Mucosa of descending colon (tissue), 3 donors: ENCODE results near the gene GIGYF2. TPM values are rescaled to one million over a fixed set of nuclear protein-coding genes. Genes with fewer than 3 reads are reported as not detected.
"Not testable (repeated sequence)": the region's sequence is repeated elsewhere in the genome, so short reads cannot be mapped to it uniquely, and the experiment has no call there.

Experiments used
- ATAC-seq: fragments of 200-7000 bp; cut with Tn5 transposase; one replicate; pipeline ENCODE4 v1.9.1; 2020; ENCODE audit warnings: mild to moderate bottlenecking, moderate library complexity
- DNase-seq, 3 donors: peaks; one replicate each; pipeline ENCODE4 v3.0.0-alpha.2; 2020
- H3K36me3 ChIP-seq: fragments of 200-600 bp; one replicate; pipeline ENCODE4 v1.8.0; 2021; ENCODE audit warnings: low read depth, mild to moderate bottlenecking
- H3K4me1 ChIP-seq: fragments of 200-600 bp; one replicate; pipeline ENCODE4 v1.8.0; 2021; ENCODE audit warnings: low read depth, mild to moderate bottlenecking
- H3K4me3 ChIP-seq: fragments of 200-600 bp; one replicate; pipeline ENCODE4 v1.8.0; 2021; ENCODE audit warnings: mild to moderate bottlenecking
- H3K9me3 ChIP-seq: fragments of 200-600 bp; one replicate; pipeline ENCODE4 v1.8.0; 2021; ENCODE audit warnings: mild to moderate bottlenecking
- intact Hi-C, 2 donors: fragments of 100-400 bp; cut with DNase I in 1 of 2; cut with micrococcal nuclease in 1 of 2; formaldehyde crosslinking; loops; one replicate each; pipeline versions ENCODE4 v1.11.0 to v1.11.1; 2022; cut with DNase I, micrococcal nuclease
- total RNA-seq, 3 donors: library from RNA; stranded (reverse); fragmentation: NEBNext Ultra II Directional in 2 of 3; extraction: Animal tissue kit (Norgen Biotek cat#: 25700) in 2 of 3; gene quantifications; one replicate each; pipeline versions ENCODE4 v1.2.1 to v1.2.4, GENCODE V29; 2021 to 2023
- TF ChIP-seq, protein P1 (sequence below): fragments of 200-600 bp; IDR thresholded peaks from one replicate; pipeline ENCODE4 v1.8.0; 2022; ENCODE audit warnings: antibody characterized with exemption, mild to moderate bottlenecking
- donor health status: DM: no; HTN: no; CAD: no; lungs with moderate emphysema.
- donor health status: DM: no; HTN: no; CAD: no.
- donor health status: DM: no; HTN: yes; CAD: no.

GIGYF2 gene
- total RNA-seq, 3 donors from 2014 or later: 57.8 to 82.1 (median 74.8) TPM

DNA sequence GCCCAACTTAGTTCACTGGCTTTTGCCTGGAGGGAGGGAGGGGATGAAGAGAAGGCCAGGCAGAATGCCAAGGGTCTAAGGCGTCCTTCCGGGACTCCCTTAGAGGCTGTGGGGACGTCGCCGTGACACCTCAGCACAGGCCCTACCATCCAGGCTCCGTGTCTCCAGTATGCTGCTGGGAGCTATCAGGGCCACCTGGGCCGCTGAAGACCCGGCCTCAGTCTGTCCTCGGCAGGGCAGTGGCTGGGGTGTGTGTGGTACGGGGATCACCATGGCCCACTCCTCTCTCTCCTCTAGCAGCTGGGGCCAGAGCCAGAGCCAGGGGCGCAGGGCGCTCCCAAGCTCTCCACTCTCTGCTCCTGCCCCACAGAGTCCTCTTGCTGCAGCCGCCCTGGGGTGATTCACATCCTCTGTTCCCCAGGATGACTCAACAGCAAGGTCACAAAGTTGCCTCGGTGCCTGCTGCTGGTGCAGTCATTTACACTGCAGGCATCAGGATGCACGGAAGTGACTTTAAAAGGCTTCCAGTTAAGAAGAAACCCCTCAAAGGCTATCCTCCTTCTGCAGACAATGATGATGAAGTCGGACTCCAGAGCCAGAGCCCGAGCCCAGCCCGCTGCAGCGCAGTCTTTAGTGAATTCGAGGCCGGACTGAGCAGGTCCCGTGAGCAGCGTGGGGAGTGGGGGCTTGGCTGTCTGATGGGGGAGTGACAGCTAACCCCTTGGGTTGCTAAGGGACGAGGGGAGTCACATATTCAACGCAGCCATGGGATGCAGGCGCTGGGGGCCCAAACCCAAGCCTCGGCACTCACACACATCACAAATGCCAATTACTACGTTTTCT is 204.8 kb downstream of the GIGYF2 start:
- TF ChIP-seq, protein P1, sequence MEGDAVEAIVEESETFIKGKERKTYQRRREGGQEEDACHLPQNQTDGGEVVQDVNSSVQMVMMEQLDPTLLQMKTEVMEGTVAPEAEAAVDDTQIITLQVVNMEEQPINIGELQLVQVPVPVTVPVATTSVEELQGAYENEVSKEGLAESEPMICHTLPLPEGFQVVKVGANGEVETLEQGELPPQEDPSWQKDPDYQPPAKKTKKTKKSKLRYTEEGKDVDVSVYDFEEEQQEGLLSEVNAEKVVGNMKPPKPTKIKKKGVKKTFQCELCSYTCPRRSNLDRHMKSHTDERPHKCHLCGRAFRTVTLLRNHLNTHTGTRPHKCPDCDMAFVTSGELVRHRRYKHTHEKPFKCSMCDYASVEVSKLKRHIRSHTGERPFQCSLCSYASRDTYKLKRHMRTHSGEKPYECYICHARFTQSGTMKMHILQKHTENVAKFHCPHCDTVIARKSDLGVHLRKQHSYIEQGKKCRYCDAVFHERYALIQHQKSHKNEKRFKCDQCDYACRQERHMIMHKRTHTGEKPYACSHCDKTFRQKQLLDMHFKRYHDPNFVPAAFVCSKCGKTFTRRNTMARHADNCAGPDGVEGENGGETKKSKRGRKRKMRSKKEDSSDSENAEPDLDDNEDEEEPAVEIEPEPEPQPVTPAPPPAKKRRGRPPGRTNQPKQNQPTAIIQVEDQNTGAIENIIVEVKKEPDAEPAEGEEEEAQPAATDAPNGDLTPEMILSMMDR: no peak
- DNase-seq (no peak), ATAC-seq (no peak)
- intact Hi-C loops: no loop called here
- Histone ChIP-seq H3K4me3 (no peak overlapping the region), H3K9me3 (no peaks in the 10 kb centered on the region), H3K4me1 (no peaks in the 10 kb centered on the region), H3K36me3 (no peaks in the 10 kb centered on the region)

DNA sequence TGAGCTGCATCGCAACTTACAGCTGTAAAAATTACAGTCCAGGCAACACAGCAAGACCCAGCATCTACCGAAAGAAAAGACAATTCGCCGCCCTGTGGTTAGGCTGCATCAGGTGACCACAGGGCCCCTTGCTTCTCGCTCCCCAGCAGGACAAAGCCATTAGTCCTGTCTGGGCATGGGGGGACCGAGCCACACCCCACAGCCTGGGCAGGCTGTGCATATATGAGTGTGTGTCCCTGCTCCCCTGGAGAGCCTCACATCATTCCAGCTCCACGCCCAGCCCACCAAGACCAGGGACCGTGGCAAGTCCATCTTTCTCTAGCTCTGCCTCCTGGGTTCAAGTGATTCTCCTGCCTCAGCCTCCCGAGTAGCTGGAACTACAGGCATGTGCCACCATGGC is 206.9 kb downstream of the GIGYF2 start:
- Histone ChIP-seq H3K9me3 (no peaks in the 10 kb centered on the region), H3K4me1 (no peaks in the 10 kb centered on the region), H3K4me3 (no peak overlapping the region), H3K36me3 (no peaks in the 10 kb centered on the region)
- TF ChIP-seq, protein P1: no peak
- ATAC-seq (no peak), DNase-seq (no peak)
- intact Hi-C loops: no loop called here

DNA sequence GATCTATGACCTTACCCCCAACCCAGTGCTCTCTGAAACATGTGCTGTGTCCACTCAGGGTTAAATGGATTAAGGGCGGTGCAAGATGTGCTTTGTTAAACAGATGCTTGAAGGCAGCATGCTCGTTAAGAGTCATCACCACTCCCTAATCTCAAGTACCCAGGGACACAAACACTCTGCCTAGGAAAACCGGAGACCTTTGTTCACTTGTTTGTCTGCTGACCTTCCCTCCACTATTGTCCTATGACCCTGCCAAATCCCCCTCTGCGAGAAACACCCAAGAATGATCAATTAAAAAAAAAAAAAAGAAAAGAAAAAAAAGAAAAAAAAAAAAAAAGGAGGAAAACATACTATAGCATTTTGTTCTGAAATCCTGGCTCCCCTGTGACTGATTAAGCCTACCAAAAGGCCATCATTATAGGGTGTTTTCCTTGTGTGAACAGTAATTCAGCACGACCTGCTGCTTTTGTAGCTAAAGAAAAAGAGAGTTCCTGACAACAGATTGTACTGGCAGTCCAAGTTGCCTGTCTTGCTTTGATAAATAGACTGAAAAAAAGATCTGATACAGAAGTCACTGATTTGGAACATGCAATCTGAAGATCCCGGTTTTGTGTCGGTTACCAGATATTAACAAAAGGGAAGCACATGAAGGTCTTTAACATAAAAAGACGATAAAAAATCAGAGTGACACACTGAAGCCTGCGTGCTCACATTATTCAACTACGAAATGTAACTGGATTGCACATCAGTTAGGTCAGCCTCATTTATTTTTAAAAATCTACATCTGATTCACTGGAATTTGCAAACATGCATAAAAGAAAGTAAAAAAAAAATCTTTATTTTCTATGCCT is 210.0 kb downstream of the GIGYF2 start:
- ATAC-seq, DNase-seq, H3K4me1 ChIP-seq, H3K36me3 ChIP-seq, H3K9me3 ChIP-seq, intact Hi-C loops, H3K4me3 ChIP-seq: not testable (repeated sequence)

DNA sequence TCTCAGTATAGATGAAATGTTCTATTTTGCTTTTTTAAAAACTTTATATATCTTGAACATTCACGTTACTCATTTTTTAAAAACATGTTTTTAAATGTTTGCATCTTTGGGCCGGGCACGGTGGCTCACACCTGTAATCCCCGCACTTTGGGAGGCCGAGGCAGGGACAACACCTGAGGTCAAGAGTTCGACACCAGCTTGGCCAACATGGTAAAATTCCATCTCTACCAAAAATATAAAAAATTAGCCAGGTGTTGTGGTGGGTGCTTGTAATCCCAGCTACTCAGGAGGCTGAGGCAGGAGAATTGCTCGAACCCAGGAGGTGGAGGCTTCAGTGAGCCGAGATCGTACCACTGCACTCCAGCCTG is 210.6 kb downstream of the GIGYF2 start:
- DNase-seq, H3K9me3 ChIP-seq, H3K36me3 ChIP-seq, H3K4me1 ChIP-seq, H3K4me3 ChIP-seq, intact Hi-C loops, ATAC-seq: not testable (repeated sequence)

DNA sequence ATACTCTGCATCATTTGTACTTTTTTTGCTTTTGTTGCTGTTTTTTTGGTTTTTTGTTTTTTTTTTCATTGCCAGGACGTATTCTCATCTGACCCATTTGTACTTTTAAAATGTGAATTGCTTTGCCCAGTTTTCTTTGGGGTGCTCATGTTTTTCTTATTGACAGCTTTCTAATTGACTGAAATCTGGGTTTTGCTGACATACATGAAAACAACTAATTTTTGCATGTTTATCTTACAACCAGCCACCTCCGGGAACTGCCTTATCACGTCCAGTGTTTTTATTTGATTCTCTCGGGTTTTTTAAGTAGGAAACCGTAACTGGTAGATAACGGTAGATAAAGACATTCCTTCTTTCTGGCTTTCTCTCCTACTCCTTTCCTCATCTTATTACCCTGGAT is 211.6 kb downstream of the GIGYF2 start:
- ATAC-seq (no peak), DNase-seq (no peak)
- H3K4me3 ChIP-seq: no peak overlapping the region
- no peaks in the 10 kb centered on the region for H3K36me3 ChIP-seq
- H3K9me3 ChIP-seq: peaks cover 8% of the 10 kb centered on the region
- intact Hi-C loops: no loop called here
- no peaks in the 10 kb centered on the region for H3K4me1 ChIP-seq
- TF ChIP-seq, protein P1: no peak

Other genes starting within 250 kb of the GIGYF2 start
- gene ALPI, start 241.2 kb upstream of the GIGYF2 start, total RNA-seq: 10 to 100 TPM in 2 of 3 donors, 1 to 10 TPM in 1; 8.5 to 24.6 (median 24.4) TPM
- under 1 TPM in 2 of 3 donors, not detected in 1; 0.16 to 0.24 TPM for gene ECEL1, start 209.5 kb upstream of the GIGYF2 start, total RNA-seq
- gene PRSS56, start 176.9 kb upstream of the GIGYF2 start, total RNA-seq: not detected
- not detected for gene CHRND, start 171.2 kb upstream of the GIGYF2 start, total RNA-seq
- gene CHRNG, start 157.6 kb upstream of the GIGYF2 start, total RNA-seq: not detected
- 1 to 10 TPM; 4.1 to 5.6 (median 5.4) TPM for gene TIGD1, start 146.8 kb upstream of the GIGYF2 start, total RNA-seq
- 100 to 1,000 TPM in 1 of 3 donors, 10 to 100 TPM in 2; 62.7 to 116 (median 90.9) TPM for gene EIF4E2, start 146.6 kb upstream of the GIGYF2 start, total RNA-seq
- gene EFHD1, start 63.7 kb upstream of the GIGYF2 start, total RNA-seq: 1 to 10 TPM; 2.2 to 4.8 (median 4.6) TPM
- not detected for gene KCNJ13, start 79.2 kb downstream of the GIGYF2 start, total RNA-seq
- 10 to 100 TPM; 13.3 to 48.1 (median 31.5) TPM for gene SNORC, start 172.9 kb downstream of the GIGYF2 start, total RNA-seq